HG03280 (cell line): ENCODE data around the gene ITPKA.

Source experiments
- ATAC-seq: cut with Tn5 transposase; IDR thresholded peaks from one replicate; pipeline ENCODE4 v1.9.1; 2021; ENCODE audit warnings: mild to moderate bottlenecking, moderate library complexity; ENCODE audit not compliant: unreplicated experiment

The ITPKA gene

DNA sequence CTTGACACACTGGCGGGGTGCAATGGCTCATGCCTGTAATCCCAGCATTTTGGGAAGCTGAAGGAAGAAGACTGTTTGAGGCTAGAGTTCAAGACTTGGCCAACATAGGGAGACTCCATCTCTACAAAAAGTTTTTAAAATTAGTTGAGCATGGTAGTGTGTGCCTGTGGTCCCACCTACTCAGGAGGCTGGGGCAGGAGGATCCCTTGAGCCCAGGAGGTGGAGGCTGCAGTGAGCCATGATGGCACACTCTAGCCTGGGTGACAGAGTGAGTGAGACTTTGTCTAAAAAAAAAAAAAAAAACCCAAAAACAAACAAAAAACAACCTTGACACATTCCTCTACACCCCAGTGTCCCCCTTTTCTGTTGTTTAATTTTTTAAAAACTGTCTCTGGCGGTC is 4.0 kb upstream of the ITPKA start:
- no peak for ATAC-seq

DNA sequence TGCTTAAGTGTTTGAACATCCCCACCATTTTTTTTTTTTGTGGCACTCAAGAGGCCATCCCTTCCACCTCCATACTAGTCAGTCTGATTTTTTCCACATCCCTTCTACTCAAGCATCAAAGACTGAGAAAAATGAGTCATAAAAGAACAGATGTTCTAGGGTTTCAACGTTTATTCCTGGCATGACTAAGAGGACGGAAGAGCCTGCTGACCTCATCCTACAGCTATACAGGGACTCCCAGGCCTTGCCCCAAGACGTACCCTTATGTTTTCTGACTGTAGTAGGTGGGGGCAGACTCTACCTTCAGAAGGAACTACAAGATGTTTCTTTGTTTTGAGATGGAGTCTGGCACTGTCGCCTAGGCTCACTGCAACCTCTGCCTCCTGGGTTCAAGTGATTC is 3.3 kb upstream of the ITPKA start:
- no peak for ATAC-seq

DNA sequence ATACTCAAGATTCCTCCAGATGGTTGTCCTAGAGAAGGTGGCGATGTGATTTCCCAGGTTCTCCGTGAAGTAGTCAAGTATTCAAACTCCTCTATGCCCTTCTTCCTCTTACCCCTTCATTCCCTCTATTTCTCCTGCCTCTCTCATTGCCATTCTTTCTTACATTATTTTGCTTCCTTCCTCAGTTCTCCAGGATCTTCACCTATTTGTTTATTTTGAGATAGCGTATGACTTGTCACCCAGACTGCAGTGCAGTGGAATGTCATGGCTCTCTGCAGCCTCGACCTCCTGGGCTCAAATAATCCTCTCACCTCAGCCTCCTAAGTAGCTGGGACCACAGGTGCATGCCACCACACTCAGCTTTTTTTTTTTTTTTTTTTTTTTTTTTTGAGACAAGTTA is 1.8 kb upstream of the ITPKA start:
- ATAC-seq: no peak

DNA sequence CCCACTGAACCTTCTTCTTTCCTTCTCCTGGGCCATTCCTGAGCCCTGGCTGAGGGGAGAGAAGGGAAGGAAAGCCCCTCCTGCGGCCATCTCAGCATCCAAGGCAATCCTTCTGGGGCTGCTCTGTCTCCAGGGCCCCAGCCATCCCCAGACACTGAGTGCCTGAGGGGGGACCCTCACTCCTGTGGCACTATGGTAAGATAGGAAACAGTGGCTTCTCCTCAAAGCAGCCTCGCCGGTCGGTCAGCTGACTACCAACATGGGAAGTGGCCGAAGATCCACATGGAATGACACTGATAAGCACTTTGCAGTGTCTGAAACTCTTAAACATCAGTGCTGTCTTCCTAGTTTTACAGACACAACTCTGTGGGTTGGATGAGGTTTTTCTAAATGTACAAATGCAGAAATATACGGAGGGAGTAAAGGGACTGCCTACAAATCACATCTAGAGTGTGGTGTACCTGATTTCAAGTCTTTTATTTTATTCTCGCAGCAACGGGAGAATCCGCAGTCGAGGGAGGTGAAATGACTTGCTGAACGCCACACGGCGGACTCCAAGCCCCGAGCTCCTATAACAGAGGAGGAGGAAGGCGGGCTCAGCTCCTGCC is 973 bp upstream of the ITPKA start:
- ATAC-seq: no peak

DNA sequence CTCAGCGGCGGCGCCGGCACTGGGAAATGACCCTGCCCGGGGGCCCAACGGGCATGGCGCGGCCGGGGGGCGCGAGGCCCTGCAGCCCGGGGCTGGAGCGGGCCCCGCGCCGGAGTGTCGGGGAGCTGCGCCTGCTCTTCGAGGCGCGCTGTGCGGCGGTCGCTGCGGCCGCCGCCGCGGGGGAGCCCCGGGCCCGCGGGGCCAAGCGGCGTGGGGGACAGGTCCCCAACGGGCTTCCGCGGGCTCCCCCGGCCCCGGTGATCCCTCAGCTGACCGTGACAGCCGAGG is 172 bp downstream of the ITPKA start:
- ATAC-seq: no peak

DNA sequence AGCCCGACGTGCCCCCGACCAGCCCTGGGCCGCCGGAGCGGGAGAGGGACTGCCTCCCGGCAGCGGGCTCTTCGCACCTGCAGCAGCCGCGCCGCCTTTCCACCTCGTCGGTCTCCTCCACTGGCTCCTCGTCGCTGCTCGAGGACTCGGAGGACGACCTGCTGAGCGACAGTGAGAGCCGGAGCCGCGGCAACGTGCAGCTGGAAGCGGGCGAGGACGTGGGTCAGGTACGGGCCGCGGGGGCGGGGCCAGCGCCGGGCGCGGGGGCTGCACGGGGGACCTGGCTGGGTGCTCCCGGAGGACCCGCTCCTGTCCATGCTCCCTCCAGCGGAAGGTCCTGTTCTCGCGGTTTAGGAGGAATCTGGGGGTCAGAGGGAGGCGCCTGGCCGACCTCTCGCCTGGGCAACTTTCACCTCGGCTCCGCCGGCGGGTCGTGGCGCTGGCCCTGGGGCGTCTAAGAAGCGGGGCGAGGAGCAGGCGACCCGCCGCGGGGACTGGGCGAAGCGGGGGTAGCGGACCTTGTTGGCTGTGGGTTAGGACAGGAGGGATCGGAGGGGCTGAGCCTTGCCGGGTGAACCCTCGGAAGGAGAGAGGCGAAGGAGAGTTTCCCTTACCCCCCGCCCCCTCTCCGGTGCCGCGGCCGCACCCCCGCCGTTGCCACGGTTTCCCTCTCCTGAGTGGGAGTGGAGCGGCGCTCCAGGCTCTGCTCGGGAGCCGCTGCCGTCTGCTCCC is 682 bp downstream of the ITPKA start:
- ATAC-seq: peak; percentile 20

- ATAC-seq: no peak
These were observed 1.5 kb downstream of the ITPKA start for GRCh38 chr15:41494922-41495735.

- ATAC-seq: no peak
These were observed 2.3 kb downstream of the ITPKA start for GRCh38 chr15:41495736-41496599.

DNA sequence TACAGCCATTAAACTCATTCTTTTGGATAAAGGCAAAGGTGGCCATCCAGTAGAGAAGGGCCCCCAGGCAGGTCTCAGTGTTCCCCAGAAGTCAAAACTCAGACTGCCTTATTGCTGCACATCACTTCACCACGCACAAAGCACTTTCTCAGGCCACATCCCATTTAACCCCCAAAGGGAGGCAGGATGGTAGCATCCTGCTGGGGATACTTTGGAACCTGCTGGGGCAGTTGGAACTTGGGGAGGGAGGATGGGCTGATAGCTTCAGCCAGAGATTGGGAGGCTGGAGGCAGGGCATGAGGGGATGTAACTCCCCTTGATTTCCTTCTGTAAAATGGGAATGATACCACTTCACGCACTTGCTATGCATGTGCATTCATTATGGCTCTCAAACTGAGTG is 5.0 kb downstream of the ITPKA start:
- ATAC-seq: no peak

- no peak for ATAC-seq
These were observed 5.6 kb downstream of the ITPKA start for GRCh38 chr15:41499109-41499851.

- no peak for ATAC-seq
These were observed 7.7 kb downstream of the ITPKA start for GRCh38 chr15:41501191-41501917.

DNA sequence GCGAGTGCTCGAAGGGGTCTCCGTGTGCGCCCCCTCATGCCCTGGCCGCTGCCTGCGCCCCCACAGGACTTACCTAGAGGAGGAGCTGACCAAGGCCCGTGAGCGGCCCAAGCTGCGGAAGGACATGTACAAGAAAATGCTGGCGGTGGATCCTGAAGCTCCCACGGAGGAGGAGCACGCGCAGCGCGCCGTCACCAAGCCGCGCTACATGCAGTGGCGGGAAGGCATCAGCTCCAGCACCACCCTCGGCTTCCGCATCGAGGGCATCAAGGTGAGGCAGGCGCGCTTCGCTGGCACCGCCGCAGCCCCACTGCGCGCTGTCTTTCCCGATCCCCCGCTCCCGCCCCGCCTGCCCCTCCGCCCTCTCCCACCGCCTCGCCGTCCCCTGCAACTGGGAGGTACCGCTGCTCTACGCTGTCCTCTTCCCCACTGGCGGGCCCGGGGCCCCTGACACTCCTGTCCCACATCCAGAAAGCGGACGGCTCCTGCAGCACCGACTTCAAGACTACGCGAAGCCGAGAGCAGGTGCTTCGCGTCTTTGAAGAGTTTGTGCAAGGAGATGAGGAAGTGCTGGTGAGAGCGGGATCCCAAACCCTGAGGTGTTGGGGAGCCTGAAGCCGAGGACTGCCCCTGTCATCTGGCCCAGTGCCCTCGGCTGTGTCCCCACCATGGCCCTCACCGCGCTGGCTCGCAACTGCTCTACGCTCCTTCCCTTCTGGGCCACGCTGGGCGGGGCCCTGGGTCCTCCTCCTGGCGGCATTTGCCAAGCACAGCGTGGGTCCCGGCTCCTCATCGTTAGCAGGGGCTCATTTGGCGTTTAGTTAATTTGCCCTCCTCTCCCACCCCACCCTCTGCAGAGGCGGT is 8.5 kb downstream of the ITPKA start:
- ATAC-seq: no peak

GRCh38 chr15:41502795-41503668 is 9.4 kb downstream of the ITPKA start:
- ATAC-seq: no peak

- no peak for ATAC-seq
These were observed 10.0 kb downstream of the ITPKA start for GRCh38 chr15:41503669-41504010.

- no peak for ATAC-seq
These were observed 11.2 kb downstream of the ITPKA start for GRCh38 chr15:41504751-41505492.

GRCh38 chr15:41505776-41506175 is 12.1 kb downstream of the ITPKA start:
- ATAC-seq: no peak

DNA sequence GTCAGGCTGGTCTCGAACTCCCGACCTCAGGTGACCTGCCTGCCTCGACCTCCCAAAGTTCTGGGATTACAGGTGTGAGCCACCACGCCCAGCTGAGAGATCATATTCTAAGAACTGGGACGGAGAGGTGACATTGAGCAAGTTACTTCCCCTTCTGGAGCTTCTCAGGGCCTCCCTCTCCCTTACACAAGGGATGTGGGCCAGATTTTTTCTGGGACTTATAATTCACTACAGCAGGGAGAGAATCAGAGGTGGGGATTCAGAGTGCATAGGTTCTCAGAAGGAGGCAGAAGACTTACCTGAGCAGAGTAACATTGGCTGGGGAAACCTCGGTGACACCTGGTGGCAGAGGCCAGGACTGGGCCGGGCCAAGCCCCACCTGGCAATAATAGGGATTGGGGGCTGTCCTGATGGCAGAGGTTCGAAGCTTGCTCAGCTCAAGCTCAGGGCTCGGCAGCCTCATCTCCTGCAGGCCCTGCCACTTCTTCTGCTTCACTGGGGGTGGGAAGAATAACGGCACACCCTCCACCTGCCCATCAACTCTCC is 13.2 kb downstream of the ITPKA start:
- no peak for ATAC-seq
